Neutrophil (primary cell): ENCODE results near the gene USP47.

Source experiments
- H3K27ac ChIP-seq: fragments of 200-600 bp; sonication (generic); 2 replicates; pipeline ENCODE4 v1.5.1; 2016; ENCODE audit warnings: mild to moderate bottlenecking, moderate library complexity
- H3K27me3 ChIP-seq: fragments of 200-600 bp; sonication (generic); 2 replicates; pipeline ENCODE4 v1.6.0; 2016; ENCODE audit warnings: mild to moderate bottlenecking
- H3K36me3 ChIP-seq: fragments of 200-600 bp; sonication (generic); 2 replicates; pipeline ENCODE4 v1.5.1; 2017
- H3K4me1 ChIP-seq, 2 experiments: fragments of 200-600 bp in 1 of 2; sonication (generic) in 1 of 2; 1 replicate in 1 of 2; 2 replicates in 1 of 2; pipeline versions ENCODE4 v1.5.1 to v1.6.1; 2013 to 2016; ENCODE audit warnings: low read depth in 1 of 2, low read length in 1 of 2, mild to moderate bottlenecking in 1 of 2, moderate library complexity in 1 of 2; ENCODE audit not compliant: control insufficient read depth in 1 of 2, insufficient read depth in 1 of 2
- H3K4me3 ChIP-seq, 2 experiments: fragments of 200-600 bp in 1 of 2; sonication (generic) in 1 of 2; 1 replicate in 1 of 2; 2 replicates in 1 of 2; pipeline ENCODE4 v1.5.1; 2013 to 2016; ENCODE audit warnings: low read depth in 1 of 2, low read length in 1 of 2, mild to moderate bottlenecking in 1 of 2, moderate library complexity in 1 of 2
- H3K9me3 ChIP-seq: fragments of 200-600 bp; sonication (generic); 2 replicates; pipeline ENCODE4 v1.5.1; 2016
- TF ChIP-seq, protein P1 (sequence below): fragments of 200-600 bp; sonication (generic); IDR thresholded peaks from 2 replicates; pipeline ENCODE4 v1.5.1; 2016; ENCODE audit warnings: antibody characterized with exemption

Gene USP47

DNA sequence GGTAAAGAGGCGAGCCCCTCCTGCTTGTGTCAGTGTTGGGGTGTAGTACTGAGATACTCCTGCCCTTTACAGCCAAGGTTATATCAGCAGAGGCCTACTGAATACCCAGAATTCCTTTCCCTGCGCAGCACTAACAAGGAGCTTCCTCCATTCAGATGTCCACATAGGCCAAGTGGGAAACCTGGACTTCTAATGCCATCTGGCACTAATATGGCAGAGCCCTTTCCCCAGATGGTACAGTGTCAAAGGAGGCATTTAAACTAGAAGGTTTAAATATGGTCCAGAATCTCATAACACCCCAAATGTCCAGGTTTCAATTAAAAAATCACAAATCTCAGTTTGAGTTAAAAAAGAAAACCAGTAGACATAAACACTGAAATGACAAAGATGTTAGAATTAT, 68.8 kb downstream of the USP47 start:
- Histone ChIP-seq H3K27me3 (no peaks in the 10 kb centered on the region), H3K27ac (no peak overlapping the region), H3K4me3 (no peak overlapping the region), H3K4me1 (no peaks in the 10 kb centered on the region), H3K36me3 (peaks cover 33% of the 10 kb centered on the region), H3K9me3 (no peaks in the 10 kb centered on the region)
- TF ChIP-seq, protein P1, sequence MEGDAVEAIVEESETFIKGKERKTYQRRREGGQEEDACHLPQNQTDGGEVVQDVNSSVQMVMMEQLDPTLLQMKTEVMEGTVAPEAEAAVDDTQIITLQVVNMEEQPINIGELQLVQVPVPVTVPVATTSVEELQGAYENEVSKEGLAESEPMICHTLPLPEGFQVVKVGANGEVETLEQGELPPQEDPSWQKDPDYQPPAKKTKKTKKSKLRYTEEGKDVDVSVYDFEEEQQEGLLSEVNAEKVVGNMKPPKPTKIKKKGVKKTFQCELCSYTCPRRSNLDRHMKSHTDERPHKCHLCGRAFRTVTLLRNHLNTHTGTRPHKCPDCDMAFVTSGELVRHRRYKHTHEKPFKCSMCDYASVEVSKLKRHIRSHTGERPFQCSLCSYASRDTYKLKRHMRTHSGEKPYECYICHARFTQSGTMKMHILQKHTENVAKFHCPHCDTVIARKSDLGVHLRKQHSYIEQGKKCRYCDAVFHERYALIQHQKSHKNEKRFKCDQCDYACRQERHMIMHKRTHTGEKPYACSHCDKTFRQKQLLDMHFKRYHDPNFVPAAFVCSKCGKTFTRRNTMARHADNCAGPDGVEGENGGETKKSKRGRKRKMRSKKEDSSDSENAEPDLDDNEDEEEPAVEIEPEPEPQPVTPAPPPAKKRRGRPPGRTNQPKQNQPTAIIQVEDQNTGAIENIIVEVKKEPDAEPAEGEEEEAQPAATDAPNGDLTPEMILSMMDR: no peak

DNA sequence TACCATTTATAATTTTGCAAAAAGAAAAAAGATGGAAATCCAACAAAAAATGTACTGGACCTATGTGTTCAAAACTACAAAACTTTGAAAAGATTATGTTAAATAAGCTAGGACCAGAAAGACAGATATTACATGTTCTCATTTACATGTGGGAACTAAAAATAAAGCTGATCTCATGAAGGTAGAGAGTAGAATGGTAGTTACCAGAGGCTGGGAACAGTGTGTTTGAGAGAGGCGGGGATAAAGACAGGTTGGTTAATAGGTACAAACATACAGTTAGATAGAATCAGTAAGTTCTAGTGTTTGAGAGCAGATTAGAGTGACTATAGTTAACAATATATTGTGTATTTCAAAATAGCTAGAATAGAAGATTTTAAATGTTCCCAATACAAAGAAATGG, 71.6 kb downstream of the USP47 start:
- Histone ChIP-seq H3K36me3 (peaks cover 11% of the 10 kb centered on the region), H3K27ac (no peak overlapping the region)

DNA sequence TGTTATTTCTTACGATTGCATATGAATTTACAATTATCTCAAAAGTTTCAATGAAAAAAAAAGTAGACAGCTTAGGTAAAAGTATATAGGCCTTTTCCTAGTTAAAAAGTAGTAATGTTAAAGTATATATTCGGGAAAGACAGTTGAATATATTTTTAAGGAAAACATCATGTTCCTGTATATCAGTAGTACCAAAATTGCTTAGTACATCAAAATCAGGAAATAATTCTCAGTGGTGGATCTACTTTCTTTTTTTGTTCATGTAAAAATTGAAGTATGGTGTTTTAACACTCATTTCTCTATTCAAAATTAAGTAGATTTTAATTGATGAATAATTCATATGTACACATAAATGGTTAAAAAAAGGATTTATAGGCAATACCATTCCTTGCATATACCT, 73.9 kb downstream of the USP47 start:
- H3K27ac ChIP-seq: no peak overlapping the region
- H3K4me3 ChIP-seq: no peak overlapping the region
- H3K4me1 ChIP-seq: no peaks in the 10 kb centered on the region
- H3K36me3 ChIP-seq: peaks cover 8% of the 10 kb centered on the region
- no peaks in the 10 kb centered on the region for H3K9me3 ChIP-seq
- no peaks in the 10 kb centered on the region for H3K27me3 ChIP-seq
- TF ChIP-seq, protein P1: no peak

More for the DNA sequence above, 71.6 kb downstream of the USP47 start:
- H3K27me3 ChIP-seq: no peaks in the 10 kb centered on the region
- H3K4me1 ChIP-seq: no peaks in the 10 kb centered on the region
- H3K9me3 ChIP-seq: no peaks in the 10 kb centered on the region
- H3K4me3 ChIP-seq: no peak overlapping the region
- TF ChIP-seq, protein P1: no peak

DNA sequence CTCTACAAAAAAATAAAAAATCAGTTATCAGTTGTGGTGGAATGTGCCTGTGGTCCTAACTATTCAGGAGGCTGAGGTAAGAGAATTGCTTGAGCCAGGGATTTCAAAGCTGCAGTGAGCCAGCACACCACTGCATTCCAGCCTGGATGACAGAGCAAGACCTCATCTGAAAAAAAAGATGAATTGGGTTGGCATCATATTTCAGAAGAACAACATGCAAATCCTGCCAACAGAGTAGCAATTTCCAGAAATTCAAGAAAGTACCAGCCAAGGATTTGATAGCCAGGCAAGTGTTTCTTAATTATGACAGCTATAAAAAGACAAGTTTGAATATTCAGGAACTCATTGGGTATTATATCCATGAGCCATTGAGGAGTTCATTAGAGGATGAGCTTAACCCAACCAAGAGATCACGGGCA, 75.2 kb downstream of the USP47 start:
- TF ChIP-seq, protein P1: no peak
- no peaks in the 10 kb centered on the region for H3K27me3 ChIP-seq
- peaks cover 12% of the 10 kb centered on the region for H3K36me3 ChIP-seq
- H3K27ac ChIP-seq: no peak overlapping the region
- H3K4me1 ChIP-seq: no peaks in the 10 kb centered on the region
- H3K4me3 ChIP-seq: no peak overlapping the region
- no peaks in the 10 kb centered on the region for H3K9me3 ChIP-seq

DNA sequence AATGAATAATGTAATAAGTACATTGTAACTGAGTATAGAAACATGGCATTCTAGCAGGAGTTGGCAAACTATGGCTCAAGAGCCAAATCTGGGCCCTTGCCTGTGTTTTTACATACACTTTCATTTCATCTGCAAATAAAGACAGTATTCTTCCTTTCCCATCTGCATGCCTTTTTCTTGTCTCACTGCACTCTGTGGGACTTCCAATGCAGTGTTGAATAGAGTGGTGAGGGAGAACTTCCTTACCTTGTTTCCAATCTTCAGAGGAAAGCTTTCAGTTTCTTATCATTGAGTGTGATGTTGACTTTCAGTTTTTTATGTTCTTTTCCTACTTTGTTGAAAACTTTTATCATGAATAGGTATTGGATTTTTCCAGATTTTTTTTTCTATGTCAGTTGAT, 82.1 kb downstream of the USP47 start:
- H3K4me3 ChIP-seq: no peak overlapping the region
- H3K27ac ChIP-seq: no peak overlapping the region
- no peaks in the 10 kb centered on the region for H3K27me3 ChIP-seq
- peaks cover 26% of the 10 kb centered on the region for H3K36me3 ChIP-seq
- TF ChIP-seq, protein P1: no peak
- no peaks in the 10 kb centered on the region for H3K9me3 ChIP-seq
- no peaks in the 10 kb centered on the region for H3K4me1 ChIP-seq

DNA sequence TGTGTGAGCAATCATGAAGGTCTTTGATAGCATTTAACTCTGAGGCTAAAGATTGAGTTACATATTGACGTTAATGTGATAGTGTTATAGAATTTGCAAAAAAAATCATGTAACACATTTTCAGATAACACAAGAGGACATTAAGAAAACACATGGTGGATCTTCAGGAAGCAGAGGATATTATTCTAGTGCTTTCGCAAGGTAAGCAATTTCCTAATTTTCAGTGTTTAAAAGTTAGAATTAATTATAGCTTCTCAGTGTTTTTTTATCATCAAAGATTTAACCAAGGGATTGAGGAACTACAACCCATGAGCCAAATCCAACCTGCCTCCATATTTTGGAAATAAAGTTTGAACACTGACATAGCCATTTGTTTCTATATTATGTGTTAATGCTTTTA, 88.1 kb downstream of the USP47 start:
- Histone ChIP-seq H3K4me1 (peaks cover 0 to 10% of the 10 kb centered on the region in 2 experiments), H3K4me3 (no peak overlapping the region), H3K27me3 (no peaks in the 10 kb centered on the region), H3K9me3 (no peaks in the 10 kb centered on the region), H3K36me3 (peaks cover 35% of the 10 kb centered on the region), H3K27ac (no peak overlapping the region)
- TF ChIP-seq, protein P1: no peak
